HepG2 (cell line): ENCODE results near the gene RSL1D1. TPM values are rescaled to one million over a fixed set of nuclear protein-coding genes. Genes with fewer than 3 reads are reported as not detected.

Experiments
- AGO1 ChIP-seq: fragments of 200-400 bp; formaldehyde crosslinking; IDR thresholded peaks from 2 replicates; pipeline ENCODE4 v1.6.1; 2017; ENCODE audit warnings: mild to moderate bottlenecking, low read depth, low read length, moderate library complexity; ENCODE audit not compliant: poor library complexity, severe bottlenecking
- CREB3 ChIP-seq: sonication (generic); formaldehyde crosslinking; IDR thresholded peaks from 2 replicates; pipeline ENCODE4 v1.5.0; 2020; ENCODE audit warnings: missing genetic modification reagents
- NCOR1 ChIP-seq: fragments of 200-600 bp; sonication (generic); IDR thresholded peaks from 2 replicates; pipeline ENCODE4 v1.7.0; 2017; ENCODE audit warnings: antibody characterized with exemption, low read length, borderline replicate concordance
- ZNF333 ChIP-seq: sonication (generic); formaldehyde crosslinking; IDR thresholded peaks from 2 replicates; pipeline ENCODE4 v1.4.0; 2020; ENCODE audit warnings: mild to moderate bottlenecking, missing genetic modification reagents, borderline replicate concordance
- ZNF512B ChIP-seq: sonication (generic); formaldehyde crosslinking; IDR thresholded peaks from 2 replicates; pipeline ENCODE4 v1.5.1; 2020; ENCODE audit warnings: missing genetic modification reagents, mild to moderate bottlenecking, borderline replicate concordance
- ZNF563 ChIP-seq: sonication (generic); formaldehyde crosslinking; IDR thresholded peaks from 2 replicates; pipeline ENCODE4 v1.8.0; 2022; ENCODE audit warnings: mild to moderate bottlenecking, moderate library complexity, missing genetic modification reagents
- ZNF691 ChIP-seq: sonication (generic); formaldehyde crosslinking; IDR thresholded peaks from 2 replicates; pipeline ENCODE4 v1.4.0; 2020; ENCODE audit warnings: missing genetic modification reagents, low read depth, mild to moderate bottlenecking, borderline replicate concordance
- polyA plus RNA-seq, 8 experiments: library from polyadenylated mRNA; depleted of rRNA in 3 of 8; stranded (reverse) in 7 of 8; unstranded in 1 of 8; fragments of >200 nt; fragmentation: Illumina TruSeq in 4 of 8; extraction: Trizol in 4 of 8; gene quantifications; 2 replicates each; pipeline versions ENCODE4 v1.2.1 to v1.2.3, GENCODE V29; 2011 to 2016; ENCODE audit warnings: low read depth in 4 of 8, missing spikeins in 1 of 8, mixed read lengths in 1 of 8; ENCODE audit not compliant: insufficient read depth in 1 of 8
- total RNA-seq, 5 experiments: library from RNA; depleted of rRNA; stranded (reverse); fragments of >200 nt; fragmentation: Illumina TruSeq; extraction: Trizol; gene quantifications; 2 replicates each; pipeline ENCODE4 v1.2.3, GENCODE V29; 2016; ENCODE audit warnings: low read depth in 1 of 5

RSL1D1 gene
- total and polyA plus RNA-seq, 2 of the 13 experiments (the other 11 are each of a cell fraction or from before 2014, with no cell fraction given), result 187 to 343 TPM

- TF ChIP-seq CREB3 (CRISPR knock-in tag), result no peak
- no peak for TF ChIP-seq ZNF691
- TF ChIP-seq AGO1, result no peak
- no peak for TF ChIP-seq ZNF333 (CRISPR knock-in tag)
- no peak for TF ChIP-seq ZNF563
- 0 out of 2 replicates have a peak, but pooled peaks have one; percentile 59 for TF ChIP-seq ZNF512B (CRISPR knock-in tag)
- TF ChIP-seq NCOR1, result no peak
Measured at GRCh38 chr16:11868412-11868980, 17.2 kb upstream of the RSL1D1 start (continued).
